HG02943 (cell line): ENCODE data around the gene CPVL.

Experiments used
- ATAC-seq: cut with Tn5 transposase; IDR thresholded peaks from one replicate; pipeline ENCODE4 v1.9.1; 2021; ENCODE audit warnings: mild to moderate bottlenecking, low read depth, moderate library complexity; ENCODE audit not compliant: unreplicated experiment

Gene CPVL

GRCh38 chr7:29146057-29146706 lies at the start of gene CPVL:
Gene CPVL (minus strand): TSS chr7:29146537. CDS start chr7:29121061, 25,476 bp downstream.
- ATAC-seq = no peak

- no peak for ATAC-seq
Measured at GRCh38 chr7:29194594-29195427, 48.5 kb upstream of the CPVL start, which contains the start of gene CHN2. Gene CHN2 (plus strand): TSS chr7:29194775.

GRCh38 chr7:29194206-29194593 lies 47.9 kb upstream of the CPVL start:
- ATAC-seq = no peak

GRCh38 chr7:29193316-29194205 lies 47.2 kb upstream of the CPVL start:
- ATAC-seq = no peak

- ATAC-seq = no peak
Measured at GRCh38 chr7:29192811-29193210, 46.5 kb upstream of the CPVL start.

GRCh38 chr7:29192323-29192722 lies 46.0 kb upstream of the CPVL start:
- ATAC-seq = no peak

- ATAC-seq = no peak
Measured at GRCh38 chr7:29190349-29191045, 44.2 kb upstream of the CPVL start.

- no peak for ATAC-seq
Measured at GRCh38 chr7:29189743-29190201, 43.4 kb upstream of the CPVL start.

- ATAC-seq = no peak
Measured at GRCh38 chr7:29185613-29186012, 39.3 kb upstream of the CPVL start.

- no peak for ATAC-seq
Measured at GRCh38 chr7:29184599-29184998, 38.3 kb upstream of the CPVL start.

GRCh38 chr7:29179115-29179514 lies 32.8 kb upstream of the CPVL start:
- no peak for ATAC-seq

GRCh38 chr7:29177963-29178600 lies 31.7 kb upstream of the CPVL start:
- ATAC-seq = no peak

GRCh38 chr7:29173458-29173857 lies 27.1 kb upstream of the CPVL start:
- no peak for ATAC-seq

GRCh38 chr7:29170781-29171180 lies 24.4 kb upstream of the CPVL start:
- no peak for ATAC-seq

- no peak for ATAC-seq
Measured at GRCh38 chr7:29167721-29168120, 21.4 kb upstream of the CPVL start.

- ATAC-seq = no peak
Measured at GRCh38 chr7:29163854-29164253, 17.5 kb upstream of the CPVL start.

GRCh38 chr7:29162577-29162976 lies 16.2 kb upstream of the CPVL start:
- no peak for ATAC-seq

GRCh38 chr7:29161231-29161630 lies 14.9 kb upstream of the CPVL start:
- no peak for ATAC-seq

- no peak for ATAC-seq
Measured at GRCh38 chr7:29160080-29160479, 13.7 kb upstream of the CPVL start.
